ENCODE measurements around the gene XKR3. TPM values are rescaled to one million over a fixed set of nuclear protein-coding genes. Genes with fewer than 3 reads are reported as not detected.
"Not testable (repeated sequence)": the region's sequence is repeated elsewhere in the genome, so short reads cannot be mapped to it uniquely, and the experiment has no call there.

XKR3 gene
- polyA plus RNA-seq, 2 donors, result not detected

GRCh38 chr22:16771569-16771968 is 53.6 kb downstream of the XKR3 start:
- not testable (repeated sequence) for H3K36me3 ChIP-seq (ENCODE audit: control insufficient read depth in 2 of 2, insufficient read depth in 2 of 2, low read length in 1 of 2); H3K4me1 ChIP-seq (ENCODE audit: control insufficient read depth in 2 of 2, insufficient read depth in 2 of 2, low read length in 1 of 2); H3K4me3 ChIP-seq (ENCODE audit: low read depth in 1 of 2, low read length in 2 of 2); H3K27ac ChIP-seq (ENCODE audit: low read depth in 2 of 2, low read length in 1 of 2); H3K9me3 ChIP-seq (ENCODE audit: control insufficient read depth in 2 of 2, insufficient read depth in 1 of 2, low read depth in 1 of 2, low read length in 1 of 2); H3K27me3 ChIP-seq (ENCODE audit: control insufficient read depth in 1 of 2, insufficient read depth in 2 of 2, low read length in 2 of 2)
- 81 to 84% methylated on average over 3 to 4 of the region's 4 CpGs for WGBS, 2 donors

DNA sequence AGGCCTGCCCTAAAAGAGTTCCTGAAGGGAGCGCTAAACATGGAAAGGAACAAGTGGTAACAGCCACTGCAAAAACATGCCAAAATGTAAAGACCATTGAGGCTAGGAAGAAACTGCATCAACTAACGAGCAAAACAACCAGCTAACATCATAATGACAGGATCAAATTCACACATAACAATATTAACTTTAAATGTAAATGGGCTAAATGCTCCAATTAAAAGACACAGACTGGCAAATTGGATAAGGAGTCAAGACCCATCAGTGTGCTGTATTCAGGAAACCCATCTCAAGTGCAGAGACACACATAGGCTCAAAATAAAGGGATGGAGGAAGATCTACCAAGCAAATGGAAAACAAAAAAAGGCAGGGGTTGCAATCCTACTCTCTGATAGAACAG is 57.3 kb downstream of the XKR3 start:
- H3K9me3 ChIP-seq (ENCODE audit: control insufficient read depth in 2 of 2, insufficient read depth in 1 of 2, low read depth in 1 of 2, low read length in 1 of 2), result not testable (repeated sequence)

GRCh38 chr22:16762224-16762623 is 63.0 kb downstream of the XKR3 start:
- H3K4me1 ChIP-seq (ENCODE audit: control insufficient read depth in 2 of 2, insufficient read depth in 2 of 2, low read length in 1 of 2); H3K9me3 ChIP-seq (ENCODE audit: control insufficient read depth in 2 of 2, insufficient read depth in 1 of 2, low read depth in 1 of 2, low read length in 1 of 2); H3K4me3 ChIP-seq (ENCODE audit: low read depth in 1 of 2, low read length in 2 of 2); H3K27ac ChIP-seq (ENCODE audit: low read depth in 2 of 2, low read length in 1 of 2); H3K36me3 ChIP-seq (ENCODE audit: control insufficient read depth in 2 of 2, insufficient read depth in 2 of 2, low read length in 1 of 2); H3K27me3 ChIP-seq (ENCODE audit: control insufficient read depth in 1 of 2, insufficient read depth in 2 of 2, low read length in 2 of 2): not testable (repeated sequence)
- WGBS, 2 donors, result 68 to 85% methylated on average over 2 of the region's 2 CpGs

More for the DNA sequence above, 57.3 kb downstream of the XKR3 start:
- 47 to 70% methylated on average over 2 of the region's 2 CpGs for WGBS, 2 donors
- H3K27ac ChIP-seq (ENCODE audit: low read depth in 2 of 2, low read length in 1 of 2); H3K36me3 ChIP-seq (ENCODE audit: control insufficient read depth in 2 of 2, insufficient read depth in 2 of 2, low read length in 1 of 2); H3K4me1 ChIP-seq (ENCODE audit: control insufficient read depth in 2 of 2, insufficient read depth in 2 of 2, low read length in 1 of 2); H3K4me3 ChIP-seq (ENCODE audit: low read depth in 1 of 2, low read length in 2 of 2); H3K27me3 ChIP-seq (ENCODE audit: control insufficient read depth in 1 of 2, insufficient read depth in 2 of 2, low read length in 2 of 2): not testable (repeated sequence)

- H3K36me3 ChIP-seq (ENCODE audit: control insufficient read depth in 2 of 2, insufficient read depth in 2 of 2, low read length in 1 of 2); H3K27ac ChIP-seq (ENCODE audit: low read depth in 2 of 2, low read length in 1 of 2); H3K4me3 ChIP-seq (ENCODE audit: low read depth in 1 of 2, low read length in 2 of 2); H3K4me1 ChIP-seq (ENCODE audit: control insufficient read depth in 2 of 2, insufficient read depth in 2 of 2, low read length in 1 of 2); H3K9me3 ChIP-seq (ENCODE audit: control insufficient read depth in 2 of 2, insufficient read depth in 1 of 2, low read depth in 1 of 2, low read length in 1 of 2); H3K27me3 ChIP-seq (ENCODE audit: control insufficient read depth in 1 of 2, insufficient read depth in 2 of 2, low read length in 2 of 2): not testable (repeated sequence)
- 58 to 60% methylated on average over 4 of the region's 4 CpGs for WGBS, 2 donors
These were observed 64.8 kb downstream of the XKR3 start for GRCh38 chr22:16760416-16760815.

GRCh38 chr22:16749282-16749681 is 75.9 kb downstream of the XKR3 start:
- not testable (repeated sequence) for H3K9me3 ChIP-seq (ENCODE audit: control insufficient read depth in 2 of 2, insufficient read depth in 1 of 2, low read depth in 1 of 2, low read length in 1 of 2); H3K27ac ChIP-seq (ENCODE audit: low read depth in 2 of 2, low read length in 1 of 2); H3K4me3 ChIP-seq (ENCODE audit: low read depth in 1 of 2, low read length in 2 of 2); H3K36me3 ChIP-seq (ENCODE audit: control insufficient read depth in 2 of 2, insufficient read depth in 2 of 2, low read length in 1 of 2); H3K27me3 ChIP-seq (ENCODE audit: control insufficient read depth in 1 of 2, insufficient read depth in 2 of 2, low read length in 2 of 2); H3K4me1 ChIP-seq (ENCODE audit: control insufficient read depth in 2 of 2, insufficient read depth in 2 of 2, low read length in 1 of 2)
- WGBS, 2 donors, result 39 to 62% methylated on average over 4 of the region's 4 CpGs

DNA sequence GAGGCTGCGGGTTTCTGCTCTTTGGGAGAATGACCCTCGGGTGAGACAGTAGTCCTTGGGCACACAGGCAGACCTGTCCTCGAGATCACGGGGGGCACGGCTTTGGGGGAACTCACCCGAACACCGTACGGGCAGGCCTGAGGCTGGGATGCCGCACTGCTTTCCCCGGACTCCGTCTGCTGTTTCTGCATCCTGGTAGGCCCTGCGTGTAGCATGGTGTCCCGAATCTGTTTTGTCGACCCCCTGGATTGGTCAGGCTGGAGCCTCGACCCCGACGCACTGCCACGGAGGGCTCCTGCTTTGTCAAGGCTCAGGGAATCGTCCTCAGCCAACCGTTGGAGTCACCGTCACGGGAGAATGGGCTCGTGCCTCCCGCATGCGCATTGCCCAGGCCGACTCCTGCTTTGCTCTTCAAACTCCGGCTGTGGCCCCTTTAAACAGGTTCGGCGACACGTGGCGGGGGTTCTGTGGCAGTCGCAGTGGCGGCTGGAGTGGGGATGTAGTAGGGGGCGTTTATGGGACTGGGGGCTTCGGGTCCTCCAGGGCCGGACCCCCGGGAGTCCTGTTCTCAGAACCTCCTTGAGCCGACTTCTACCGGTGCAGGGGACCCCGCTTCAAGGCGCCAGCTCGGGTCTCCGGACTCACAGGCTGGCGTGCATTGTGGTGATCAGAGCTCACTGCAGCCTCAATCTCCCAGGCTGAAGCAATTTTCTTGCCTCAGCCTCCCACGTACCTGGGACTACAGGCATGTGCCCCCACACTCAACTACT is 76.9 kb downstream of the XKR3 start:
- not testable (repeated sequence) for H3K4me1 ChIP-seq (ENCODE audit: control insufficient read depth in 2 of 2, insufficient read depth in 2 of 2, low read length in 1 of 2); H3K27ac ChIP-seq (ENCODE audit: low read depth in 2 of 2, low read length in 1 of 2); H3K4me3 ChIP-seq (ENCODE audit: low read depth in 1 of 2, low read length in 2 of 2); H3K9me3 ChIP-seq (ENCODE audit: control insufficient read depth in 2 of 2, insufficient read depth in 1 of 2, low read depth in 1 of 2, low read length in 1 of 2); H3K36me3 ChIP-seq (ENCODE audit: control insufficient read depth in 2 of 2, insufficient read depth in 2 of 2, low read length in 1 of 2); H3K27me3 ChIP-seq (ENCODE audit: control insufficient read depth in 1 of 2, insufficient read depth in 2 of 2, low read length in 2 of 2)
- 83 to 85% methylated on average over 44 of the region's 45 CpGs for WGBS, 2 donors

GRCh38 chr22:16747266-16748159 is 77.7 kb downstream of the XKR3 start:
- H3K4me3 ChIP-seq (ENCODE audit: low read depth in 1 of 2, low read length in 2 of 2); H3K27me3 ChIP-seq (ENCODE audit: control insufficient read depth in 1 of 2, insufficient read depth in 2 of 2, low read length in 2 of 2); H3K27ac ChIP-seq (ENCODE audit: low read depth in 2 of 2, low read length in 1 of 2); H3K9me3 ChIP-seq (ENCODE audit: control insufficient read depth in 2 of 2, insufficient read depth in 1 of 2, low read depth in 1 of 2, low read length in 1 of 2); H3K4me1 ChIP-seq (ENCODE audit: control insufficient read depth in 2 of 2, insufficient read depth in 2 of 2, low read length in 1 of 2); H3K36me3 ChIP-seq (ENCODE audit: control insufficient read depth in 2 of 2, insufficient read depth in 2 of 2, low read length in 1 of 2): not testable (repeated sequence)
- WGBS, 2 donors, result 89 to 91% methylated on average over 21 of the region's 21 CpGs

DNA sequence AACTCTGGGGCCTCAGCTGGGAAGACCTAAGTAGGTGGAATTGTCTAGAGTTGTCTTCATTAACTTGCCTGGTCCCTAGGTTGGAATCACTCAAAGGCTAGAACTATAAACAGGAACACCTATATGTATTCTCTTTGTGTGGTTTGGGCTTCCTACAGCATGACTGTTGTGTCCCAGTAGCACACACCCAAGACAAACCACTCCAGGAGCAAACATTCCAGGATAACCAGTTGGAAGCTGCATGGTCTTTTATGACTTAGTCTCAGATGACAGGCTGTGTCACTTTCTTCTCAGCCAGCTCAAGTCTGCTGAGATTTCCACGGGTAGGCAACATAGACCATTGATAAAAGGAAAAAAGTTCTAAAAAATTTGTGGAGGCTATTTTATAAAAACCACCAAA is 90.9 kb downstream of the XKR3 start:
- H3K27ac ChIP-seq (ENCODE audit: low read depth in 2 of 2, low read length in 1 of 2); H3K4me1 ChIP-seq (ENCODE audit: control insufficient read depth in 2 of 2, insufficient read depth in 2 of 2, low read length in 1 of 2); H3K36me3 ChIP-seq (ENCODE audit: control insufficient read depth in 2 of 2, insufficient read depth in 2 of 2, low read length in 1 of 2); H3K27me3 ChIP-seq (ENCODE audit: control insufficient read depth in 1 of 2, insufficient read depth in 2 of 2, low read length in 2 of 2); H3K9me3 ChIP-seq (ENCODE audit: control insufficient read depth in 2 of 2, insufficient read depth in 1 of 2, low read depth in 1 of 2, low read length in 1 of 2); H3K4me3 ChIP-seq (ENCODE audit: low read depth in 1 of 2, low read length in 2 of 2): not testable (repeated sequence)
- WGBS, 2 donors, result 30 to 50% methylated on average over 1 of the region's 1 CpG
